Vagina (tissue), 2 donors: ENCODE results near the gene ASB12.

ENCODE experiments used
- CTCF ChIP-seq, 3 experiments: fragments of 450-650 bp in 2 of 3; fragments of 200-600 bp in 1 of 3; sonication (generic) in 1 of 3; IDR thresholded peaks; one replicate each; pipeline ENCODE4 v1.5.1; 2017 to 2019; ENCODE audit warnings: antibody characterized with exemption in 3 of 3, mild to moderate bottlenecking in 2 of 3, moderate library complexity in 2 of 3
- POLR2A ChIP-seq, 2 donors: fragments of 450-650 bp; IDR thresholded peaks; one replicate each; pipeline ENCODE4 v1.6.1; 2017; ENCODE audit warnings: antibody characterized with exemption in 2 of 2, mild to moderate bottlenecking in 2 of 2, moderate library complexity in 2 of 2
- POLR2AphosphoS5 ChIP-seq, 2 donors: sonication (generic); formaldehyde crosslinking; IDR thresholded peaks; one replicate each; pipeline ENCODE4 v1.9.0; 2017; ENCODE audit warnings: antibody characterized with exemption in 2 of 2, mild to moderate bottlenecking in 2 of 2, low read depth in 1 of 2; ENCODE audit not compliant: insufficient read depth in 1 of 2

DNA sequence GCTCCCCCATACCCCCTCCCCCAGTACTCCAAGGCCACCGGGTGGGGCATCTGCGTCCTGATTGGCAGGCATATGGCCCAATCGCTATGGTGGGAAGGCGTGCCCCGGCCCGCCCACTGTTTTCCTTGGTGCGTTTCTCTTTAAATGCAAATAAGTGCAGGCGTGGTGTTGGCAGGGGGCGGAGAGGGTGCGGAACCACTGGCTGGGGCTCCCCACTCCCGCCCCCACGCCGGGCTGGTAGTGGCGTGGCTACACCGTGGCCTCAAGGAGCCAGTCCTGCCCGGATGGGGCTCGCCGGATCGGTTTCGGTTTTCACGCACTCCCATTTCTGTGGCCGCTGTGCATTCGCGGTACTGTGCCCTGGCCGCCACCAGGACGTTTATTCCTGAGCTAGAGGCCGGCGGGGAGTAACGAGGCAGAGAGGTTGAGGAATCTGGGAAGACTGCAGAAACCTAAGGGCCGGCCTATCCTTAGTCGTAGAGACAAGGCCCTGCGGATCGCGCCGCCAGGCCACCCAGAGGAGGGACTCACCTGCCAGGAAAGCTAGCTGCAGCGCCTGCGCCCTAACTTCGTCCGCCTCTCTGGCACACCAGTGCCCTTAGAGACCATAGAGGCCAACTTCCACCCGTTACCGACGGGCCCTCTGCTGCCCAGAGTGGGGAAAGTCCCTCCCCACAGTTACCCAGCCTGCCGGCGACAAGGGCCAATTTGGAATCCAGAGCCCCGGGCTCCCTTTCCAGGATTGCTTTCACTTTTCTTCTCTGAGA, 24.5 kb downstream of the ASB12 start:
- TF ChIP-seq POLR2A (IDR thresholded peaks at IDR 0.05) (peak in 1 of 2 donors; percentile 36), CTCF (IDR thresholded peaks at IDR 0.05) (no peak), POLR2AphosphoS5 (IDR thresholded peaks at IDR 0.05; ENCODE audit: insufficient read depth in 1 of 2, low read depth in 1 of 2) (peak; percentile 57 to 91)
